NCI-H446 treated with DMSO at 0.1 percent for 48 hours (cell line): ENCODE results near the gene HMX2.

ENCODE experiments used
- DNase-seq: peaks from one replicate; lab custom pipeline; 2025; lab: John Stamatoyannopoulos, UW

The HMX2 gene

DNA sequence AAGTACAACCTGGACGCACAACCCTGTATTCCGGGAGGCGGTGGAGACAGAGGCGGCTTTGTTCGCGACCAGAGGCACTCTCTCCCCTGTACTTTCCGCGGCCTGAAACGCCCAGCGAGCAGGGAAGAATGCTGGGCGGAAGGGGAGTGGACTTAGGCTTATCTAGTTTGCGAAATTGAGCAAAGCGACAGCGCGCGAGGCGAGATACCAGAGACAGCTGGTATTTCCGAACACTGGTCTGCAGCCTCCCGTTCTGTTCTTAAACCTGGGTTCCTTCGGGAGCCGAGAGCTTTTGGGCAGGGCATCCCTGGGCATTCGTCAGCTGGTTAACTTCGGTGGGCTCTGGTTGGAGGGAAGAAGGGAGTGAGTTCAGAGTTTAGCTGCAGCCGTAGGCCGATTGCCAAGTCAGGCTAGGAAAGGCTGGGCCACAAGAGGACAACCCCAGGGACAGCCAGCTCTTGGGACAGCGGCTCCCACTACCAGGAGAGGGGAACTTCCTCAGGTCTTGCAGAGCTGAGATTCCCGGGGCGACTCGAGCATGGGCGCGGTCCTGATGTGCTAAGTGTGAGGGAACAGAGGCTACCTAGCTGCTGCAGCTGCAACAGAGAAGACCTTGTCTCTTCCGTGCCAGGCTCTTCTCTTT, 8.3 kb upstream of the HMX2 start:
- DNase-seq, result no peak

DNA sequence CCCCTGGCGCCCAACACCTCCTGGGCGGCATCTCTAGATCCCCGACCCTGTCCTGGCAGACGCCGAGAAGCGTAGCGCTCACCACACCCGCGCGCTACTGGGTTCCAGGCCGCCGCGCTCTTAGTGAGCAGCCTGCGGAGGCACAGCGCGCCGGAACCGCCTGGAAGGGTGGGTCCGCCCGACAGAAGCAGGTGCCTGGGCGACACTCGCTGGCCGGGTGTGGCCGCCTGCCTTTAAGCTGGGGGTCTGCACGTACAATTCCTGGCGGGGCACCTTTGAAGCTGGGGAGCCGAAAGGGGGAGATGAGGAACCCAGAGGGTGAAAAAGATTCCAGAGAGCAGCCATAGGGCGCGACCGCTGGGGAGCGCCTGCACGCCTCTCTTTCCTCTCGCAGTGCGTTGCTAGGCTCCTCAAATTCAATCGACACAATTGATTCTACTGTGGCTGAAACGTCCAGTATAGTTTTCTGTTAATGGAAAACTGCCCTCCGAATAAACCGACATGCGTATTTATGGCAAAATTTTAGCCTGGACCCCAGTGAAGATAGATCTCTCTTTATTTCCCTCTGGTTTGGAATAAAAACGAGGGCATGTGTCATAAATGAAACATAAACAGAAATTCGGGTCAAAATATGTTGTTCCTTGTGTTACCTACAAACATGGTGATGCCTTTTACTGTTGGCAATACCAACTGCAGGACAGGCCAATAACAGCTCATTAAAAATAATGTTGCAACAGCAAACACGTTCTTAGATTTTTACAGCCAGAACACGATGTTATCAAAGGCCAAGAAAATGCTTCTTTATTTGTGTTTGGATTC, 7.6 kb upstream of the HMX2 start:
- no peak for DNase-seq

- DNase-seq, result no peak
Observed at GRCh38 chr10:123140983-123141390, 6.9 kb upstream of the HMX2 start.

GRCh38 chr10:123141791-123142700, 5.9 kb upstream of the HMX2 start:
- no peak for DNase-seq

GRCh38 chr10:123142701-123143161, 5.2 kb upstream of the HMX2 start:
- DNase-seq, result no peak

DNA sequence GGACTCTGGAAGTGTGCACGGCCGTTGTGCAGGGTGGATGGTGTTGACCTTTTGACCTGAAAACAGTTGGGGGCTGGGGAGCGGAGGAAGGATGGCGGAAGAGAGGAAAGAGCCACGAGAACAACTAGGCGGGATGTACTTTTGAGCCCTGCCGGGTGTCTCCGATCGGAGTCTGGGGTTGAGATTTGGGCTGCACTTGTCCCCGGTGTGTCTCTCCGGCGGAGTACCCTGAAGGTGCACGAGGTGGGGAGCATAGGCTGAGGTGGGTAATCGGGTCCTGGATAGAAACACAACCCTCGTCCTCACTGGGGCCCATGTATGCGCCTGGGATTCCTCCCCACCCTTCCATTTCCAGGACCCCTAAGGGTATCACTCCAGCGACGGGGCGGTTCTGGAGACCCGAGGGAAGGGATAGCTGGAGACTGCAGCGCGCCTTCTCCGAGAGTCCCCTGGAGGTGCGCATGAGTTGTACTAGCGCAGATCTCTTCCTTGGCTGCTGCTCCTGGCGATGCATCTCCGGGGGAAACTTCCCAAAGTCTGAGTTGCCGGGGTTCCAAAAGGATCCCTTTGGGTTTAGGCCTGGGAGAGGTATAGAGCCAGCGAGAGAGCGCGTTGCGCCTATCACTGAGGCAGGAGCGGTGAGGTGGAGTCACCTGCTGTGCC, 4.6 kb upstream of the HMX2 start:
- no peak for DNase-seq

DNA sequence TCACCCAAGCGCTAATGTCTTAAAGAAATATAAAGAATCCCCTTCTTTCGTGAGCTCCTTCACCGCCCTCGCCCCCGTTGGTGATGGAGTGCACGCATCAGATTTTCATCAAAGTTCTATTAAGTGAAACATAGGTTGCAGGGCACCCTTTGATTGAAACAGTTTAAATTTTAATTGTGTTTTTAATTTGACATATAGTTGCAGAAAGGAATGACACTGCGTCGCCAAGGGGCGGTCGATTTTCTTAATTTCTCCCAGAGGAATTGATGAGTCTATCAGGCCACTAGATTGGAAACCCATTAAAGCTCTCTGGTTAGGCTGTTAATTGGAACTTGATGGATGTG, 4.1 kb upstream of the HMX2 start:
- DNase-seq, result no peak

- no peak for DNase-seq
Observed at GRCh38 chr10:123144697-123145541, 3.0 kb upstream of the HMX2 start.

- no peak for DNase-seq
Observed at GRCh38 chr10:123145542-123146012, 2.4 kb upstream of the HMX2 start.

DNA sequence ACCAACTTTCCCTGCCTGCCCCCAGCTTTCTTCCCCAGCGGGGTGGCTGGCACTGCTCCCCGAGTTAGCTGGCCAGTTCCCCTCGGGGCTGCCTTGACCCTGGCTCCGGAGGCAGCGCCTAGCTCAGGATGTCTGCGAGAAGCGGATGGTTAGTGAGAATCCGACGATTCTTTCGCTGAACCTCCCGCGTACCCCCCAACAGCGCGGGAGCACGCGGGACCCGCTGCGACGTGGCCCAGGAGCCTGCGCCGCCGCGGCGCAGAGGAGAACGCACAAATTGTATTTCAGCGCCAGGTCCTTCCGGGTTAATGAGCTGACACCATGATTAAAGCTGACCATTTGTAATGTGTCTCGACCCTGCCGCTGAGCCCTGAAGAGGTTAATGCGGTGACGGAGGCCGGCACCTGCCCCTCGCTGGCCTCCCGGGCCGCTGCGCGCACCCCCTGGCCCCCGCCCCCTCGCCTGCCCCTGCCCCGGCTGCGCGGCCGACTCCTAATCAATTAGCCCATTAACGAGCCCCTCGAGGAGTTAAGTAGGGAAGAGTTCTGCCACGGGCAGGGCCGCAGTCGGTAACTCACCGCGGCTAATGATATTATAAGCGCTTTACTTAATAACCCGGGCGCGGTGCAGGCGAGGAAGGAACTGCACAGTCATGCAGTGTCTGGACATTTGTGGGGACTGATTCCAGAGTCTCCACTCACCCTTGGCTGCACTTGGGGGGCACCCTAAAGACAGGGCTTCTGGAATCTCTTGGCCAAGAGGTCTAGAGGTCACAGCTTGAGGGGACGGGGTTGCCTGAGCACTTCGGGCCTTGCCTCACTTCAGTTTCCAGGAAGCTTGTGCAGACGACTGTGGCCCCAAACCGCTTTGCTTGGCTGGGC, 1.7 kb upstream of the HMX2 start:
- no peak for DNase-seq

GRCh38 chr10:123146894-123147634, 872 bp upstream of the HMX2 start:
- no peak for DNase-seq

GRCh38 chr10:123148414-123149161, 652 bp downstream of the HMX2 start:
- no peak for DNase-seq

DNA sequence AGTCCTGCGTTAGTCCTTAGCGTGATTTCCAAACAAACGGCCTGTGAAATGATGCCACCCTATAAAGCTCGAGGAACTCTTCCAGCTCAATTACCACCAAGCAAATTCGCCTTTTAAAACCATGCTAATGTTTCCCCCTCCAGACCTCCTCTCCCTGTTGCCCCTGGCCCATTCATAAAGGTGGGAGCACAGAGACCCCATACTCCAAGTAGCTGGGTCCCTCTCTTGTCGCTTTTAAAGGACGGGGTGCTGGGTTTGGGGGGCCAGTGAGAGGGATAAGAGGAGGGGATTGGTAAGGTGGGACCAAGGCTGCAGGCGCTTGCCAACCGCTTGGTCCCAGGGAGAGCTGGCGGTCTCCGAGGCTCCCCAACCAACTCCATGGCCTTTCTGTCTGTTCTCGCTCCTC, 1.2 kb downstream of the HMX2 start:
- no peak for DNase-seq

DNA sequence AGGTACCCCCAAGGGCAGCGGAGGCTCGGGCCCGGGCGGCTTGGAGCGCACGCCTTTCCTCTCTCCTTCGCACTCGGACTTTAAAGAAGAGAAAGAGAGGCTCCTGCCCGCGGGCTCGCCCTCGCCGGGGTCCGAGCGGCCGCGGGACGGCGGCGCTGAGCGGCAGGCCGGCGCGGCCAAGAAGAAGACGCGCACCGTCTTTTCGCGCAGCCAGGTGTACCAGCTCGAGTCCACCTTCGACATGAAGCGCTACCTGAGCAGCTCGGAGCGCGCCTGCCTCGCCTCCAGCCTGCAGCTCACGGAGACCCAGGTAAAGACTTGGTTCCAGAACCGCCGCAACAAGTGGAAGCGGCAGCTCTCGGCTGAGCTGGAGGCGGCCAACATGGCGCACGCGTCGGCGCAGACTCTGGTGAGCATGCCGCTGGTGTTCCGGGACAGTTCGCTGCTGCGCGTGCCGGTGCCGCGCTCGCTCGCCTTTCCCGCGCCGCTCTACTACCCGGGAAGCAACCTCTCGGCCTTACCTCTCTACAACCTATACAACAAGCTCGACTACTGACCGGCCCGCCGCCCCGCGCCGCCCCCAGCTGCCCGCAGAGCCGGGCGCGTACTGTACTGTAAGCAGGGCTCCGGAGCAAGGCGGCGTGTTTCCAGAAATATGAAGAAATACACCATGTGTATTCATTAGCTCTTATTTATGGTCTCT, 1.8 kb downstream of the HMX2 start:
- no peak for DNase-seq

DNA sequence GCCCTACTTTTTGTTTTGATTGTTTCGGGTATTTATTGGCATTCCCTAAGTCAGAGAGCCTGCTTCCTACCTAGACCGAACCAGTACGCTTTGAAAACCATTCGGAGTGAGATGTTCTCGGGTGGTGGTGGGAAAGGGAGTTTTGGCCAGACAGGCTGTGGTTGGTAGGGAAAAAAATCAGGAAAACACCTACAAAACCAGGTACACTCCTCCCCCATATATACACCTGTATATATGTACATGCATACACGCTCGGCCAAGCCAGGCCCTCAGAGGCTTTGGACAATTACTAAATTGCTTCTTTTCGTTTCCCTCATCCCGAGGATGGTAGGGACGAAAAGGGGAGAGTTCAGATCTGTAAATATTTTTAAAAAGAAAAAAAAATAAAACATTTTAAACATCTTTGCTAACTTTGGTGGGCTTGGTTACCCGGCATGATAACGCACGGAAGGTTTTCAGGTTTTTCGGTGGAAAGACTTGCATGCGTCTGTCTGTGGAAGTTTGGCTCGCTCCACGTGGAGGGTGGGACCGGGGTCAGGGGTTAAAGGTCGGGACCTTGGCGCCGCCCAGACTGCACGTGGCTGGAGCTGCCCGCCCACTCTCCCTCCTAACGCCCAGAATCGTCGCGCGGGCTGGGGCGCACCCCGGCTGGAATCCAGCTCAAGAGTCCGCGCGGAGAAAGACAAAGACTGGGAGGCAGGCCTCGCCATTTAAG, 2.5 kb downstream of the HMX2 start:
- no peak for DNase-seq

DNA sequence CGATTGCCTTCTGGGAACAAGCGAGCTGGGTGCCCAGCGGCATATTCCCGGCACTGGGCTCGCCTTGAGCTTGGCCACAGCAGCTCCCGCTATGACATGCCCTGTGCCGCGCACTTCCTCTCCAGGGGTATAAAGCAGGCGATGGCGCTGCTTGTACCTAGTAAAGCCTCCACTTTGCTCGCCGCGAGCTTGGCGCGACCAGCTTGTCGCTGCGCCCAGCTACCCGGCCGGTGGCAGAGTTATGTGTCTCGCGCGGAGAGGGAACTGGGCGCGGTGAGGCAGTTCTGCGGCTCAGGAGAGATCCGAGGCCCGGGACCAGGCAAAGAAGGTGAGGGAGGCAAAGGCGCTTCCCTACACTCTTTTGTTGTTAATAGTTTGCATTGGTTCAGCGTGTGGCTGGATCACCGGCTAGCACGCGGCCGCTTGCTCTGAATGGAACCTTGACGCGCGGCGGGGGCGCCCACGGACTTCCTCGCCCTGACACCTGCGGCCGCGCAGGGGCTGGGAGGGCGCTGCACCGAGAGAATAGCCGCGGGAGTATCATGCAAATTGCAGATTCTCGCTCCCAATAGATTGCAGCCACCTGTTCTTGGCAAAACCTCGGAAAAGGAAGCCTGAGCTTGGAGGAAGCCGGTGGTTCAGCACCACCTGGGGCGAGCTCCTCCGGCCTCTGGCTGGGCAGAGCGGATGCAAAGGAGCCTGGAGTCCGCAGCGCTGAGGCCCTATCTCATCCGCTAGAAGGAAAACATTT, 3.2 kb downstream of the HMX2 start:
- DNase-seq, result no peak

DNA sequence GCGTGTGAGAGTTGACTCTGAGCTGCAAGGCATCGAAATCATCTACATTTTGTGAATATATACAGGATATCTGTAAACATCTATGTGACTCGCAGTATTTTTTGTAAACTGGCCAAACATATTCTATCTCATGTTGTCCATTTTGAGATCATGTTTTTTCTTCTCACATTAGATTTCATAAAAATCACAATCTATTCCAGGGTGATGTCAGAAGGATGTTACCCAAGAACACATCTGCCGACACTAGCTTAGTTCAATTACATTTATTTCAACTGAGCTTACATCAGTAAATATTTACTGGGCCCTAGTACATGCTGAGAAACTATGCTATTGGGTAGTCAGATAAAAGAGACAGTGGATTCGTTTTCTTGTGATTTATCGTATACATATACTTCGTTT, 3.8 kb downstream of the HMX2 start:
- DNase-seq, result no peak
